ENCODE measurements around the gene CORO2B. TPM values are rescaled to one million over a fixed set of nuclear protein-coding genes. Genes with fewer than 3 reads are reported as not detected.

CORO2B gene
- polyA plus RNA-seq, 3 donors: 0.03 TPM; not detected in 2

- WGBS (ENCODE audit: insufficient coverage): 17% methylated on average over 17 of the region's 30 CpGs
- Mint-ChIP-seq H3K4me3 (peak overlapping the region; percentile 77 to 96), H3K27me3 (ENCODE audit: low read depth in 3 of 3) (peaks cover 33 to 40% (median 40%) of the 10 kb centered on the region in 3 donors), H3K4me1 (peaks cover 20% of the 10 kb centered on the region), H3K27ac (no peak overlapping the region), H3K36me3 (no peaks in the 10 kb centered on the region), H3K9me3 (peaks cover 0 to 8% (median 1%) of the 10 kb centered on the region in 7 donors)
- DNase-seq: peak in 2 of 3 donors; percentile 1 to 21
- H2AFZ ChIP-seq (ENCODE audit: insufficient read depth, low read depth, low read length, poor library complexity, severe bottlenecking): peak overlapping the region; percentile 61
- intact Hi-C loops (cut with micrococcal nuclease): loop anchor here (2.0 to 5.0 kb wide), 2 partner anchors 116 to 319 kb away; no protein-coding TSS in a partner anchor
- TF ChIP-seq CTCF (IDR thresholded peaks at IDR 0.05): no peak
- H3K36me3 ChIP-seq (replicated peaks in 1 of 2; ENCODE audit: control insufficient read depth in 1 of 2, insufficient read depth in 2 of 2, low read length in 2 of 2): no peaks in the 10 kb centered on the region
- H3K79me2 ChIP-seq (ENCODE audit: insufficient read depth, low read length): no peaks in the 10 kb centered on the region
- H4K20me1 ChIP-seq (ENCODE audit: insufficient read depth, low read length): no peaks in the 10 kb centered on the region
- H3K4me1 ChIP-seq (ENCODE audit: control insufficient read depth in 1 of 2, insufficient read depth in 2 of 2, low read length in 2 of 2): peaks cover 17 to 20% of the 10 kb centered on the region in 2 donors
- H3K9ac ChIP-seq (ENCODE audit: insufficient read depth, low read length, poor library complexity, severe bottlenecking): no peak overlapping the region
- H3K4me3 ChIP-seq (replicated peaks in 1 of 3; ENCODE audit: low read depth in 2 of 3, low read length in 3 of 3): peak overlapping the region in 2 of 3 experiments; percentile 20 to 64
- peak overlapping the region; percentile 69 for H3K4me2 ChIP-seq (replicated peaks; ENCODE audit: extremely low read depth, low read length, poor library complexity, severe bottlenecking)
- H3K27me3 ChIP-seq (ENCODE audit: control insufficient read depth in 2 of 2, insufficient read depth in 2 of 2, low read length in 2 of 2): peaks cover 8 to 35% of the 10 kb centered on the region in 2 donors
- H3K27ac ChIP-seq (ENCODE audit: low read depth in 1 of 2, low read length in 2 of 2): no peak overlapping the region
- H3K9me3 ChIP-seq (replicated peaks in 1 of 2; ENCODE audit: control insufficient read depth in 1 of 2, insufficient read depth in 1 of 2, low read length in 2 of 2): no peaks in the 10 kb centered on the region
These were observed 20.2 kb upstream of the CORO2B start for GRCh38 chr15:68558318-68559305.

All from CD14-positive monocyte (primary cell).